HUES48 (cell line): ENCODE measurements around the gene ITPRID1.

Experiments used
- H3K27ac ChIP-seq: one replicate; pipeline ENCODE4 v1.7.0; 2013; ENCODE audit warnings: low read depth, low read length, inconsistent platforms
- H3K27me3 ChIP-seq: 2 replicates; pipeline ENCODE4 v1.6.1; 2013; ENCODE audit warnings: mild to moderate bottlenecking, low read length; ENCODE audit not compliant: control insufficient read depth, insufficient read depth
- H3K36me3 ChIP-seq: 2 replicates; pipeline ENCODE4 v1.6.1; 2013; ENCODE audit warnings: low read length; ENCODE audit not compliant: control insufficient read depth, insufficient read depth
- H3K4me1 ChIP-seq: 2 replicates; pipeline ENCODE4 v1.6.1; 2013; ENCODE audit warnings: mild to moderate bottlenecking, low read length; ENCODE audit not compliant: control insufficient read depth, insufficient read depth
- H3K4me3 ChIP-seq: 2 replicates; pipeline ENCODE4 v1.5.1; 2013; ENCODE audit warnings: mild to moderate bottlenecking, low read depth, low read length
- H3K9ac ChIP-seq: 2 replicates; pipeline ENCODE4 v1.6.1; 2013; ENCODE audit warnings: mild to moderate bottlenecking, low read depth, low read length, moderate library complexity
- H3K9me3 ChIP-seq: 2 replicates; pipeline ENCODE4 v1.6.1; 2013; ENCODE audit warnings: low read length; ENCODE audit not compliant: control insufficient read depth, insufficient read depth

Gene ITPRID1

GRCh38 chr7:31633467-31633866, 119.6 kb downstream of the ITPRID1 start:
- Histone ChIP-seq H3K36me3 (no peaks in the 10 kb centered on the region), H3K9ac (no peak overlapping the region), H3K27ac (no peak overlapping the region), H3K4me3 (no peak overlapping the region), H3K27me3 (no peaks in the 10 kb centered on the region), H3K4me1 (0 out of 2 replicates have a peak, but pooled peaks cover 2% of the 10 kb centered on the region), H3K9me3 (no peaks in the 10 kb centered on the region)

DNA sequence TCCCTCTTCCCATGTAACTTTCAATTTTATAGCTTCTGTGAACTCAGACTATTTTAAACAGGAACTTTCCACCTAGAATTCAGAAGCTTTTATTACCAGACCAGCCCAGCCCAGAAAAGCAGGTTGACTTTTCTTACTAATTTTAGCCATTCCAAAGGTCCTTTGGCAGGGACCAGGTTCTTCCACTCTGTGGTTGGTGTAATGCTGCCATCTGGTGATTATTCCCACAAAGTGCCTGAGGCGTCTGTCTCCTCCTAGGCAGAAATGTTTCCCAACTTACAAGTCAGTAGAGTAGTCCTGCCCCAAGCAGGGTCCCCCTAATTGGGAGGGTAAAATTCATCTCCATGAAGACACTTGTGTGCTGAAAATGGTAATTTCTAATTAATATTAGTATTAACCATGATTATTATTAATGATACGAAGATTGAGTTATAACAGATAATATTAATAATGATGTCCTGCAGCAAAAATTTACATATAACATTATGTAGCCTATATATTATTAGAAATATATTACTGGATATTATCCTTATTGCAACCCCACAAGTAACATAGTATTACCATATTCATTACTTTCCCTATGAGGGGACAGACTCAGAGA, 120.1 kb downstream of the ITPRID1 start:
- no peak overlapping the region for H3K27ac ChIP-seq
- no peak overlapping the region for H3K4me3 ChIP-seq
- H3K4me1 ChIP-seq = 0 out of 2 replicates have a peak, but pooled peaks cover 2% of the 10 kb centered on the region
- H3K36me3 ChIP-seq = no peaks in the 10 kb centered on the region
- H3K27me3 ChIP-seq = no peaks in the 10 kb centered on the region
- no peaks in the 10 kb centered on the region for H3K9me3 ChIP-seq
- no peak overlapping the region for H3K9ac ChIP-seq

- Histone ChIP-seq H3K36me3 (no peaks in the 10 kb centered on the region), H3K9ac (no peak overlapping the region), H3K4me1 (no peaks in the 10 kb centered on the region), H3K4me3 (no peak overlapping the region), H3K9me3 (no peaks in the 10 kb centered on the region), H3K27ac (no peak overlapping the region), H3K27me3 (no peaks in the 10 kb centered on the region)
Observed at GRCh38 chr7:31640381-31640780, 126.5 kb downstream of the ITPRID1 start.

GRCh38 chr7:31642681-31643115, 128.8 kb downstream of the ITPRID1 start:
- H3K4me1 ChIP-seq = peaks cover 12% of the 10 kb centered on the region
- H3K27ac ChIP-seq = no peak overlapping the region
- H3K9me3 ChIP-seq = no peaks in the 10 kb centered on the region
- no peak overlapping the region for H3K4me3 ChIP-seq
- H3K9ac ChIP-seq = no peak overlapping the region
- no peaks in the 10 kb centered on the region for H3K36me3 ChIP-seq
- H3K27me3 ChIP-seq = no peaks in the 10 kb centered on the region

DNA sequence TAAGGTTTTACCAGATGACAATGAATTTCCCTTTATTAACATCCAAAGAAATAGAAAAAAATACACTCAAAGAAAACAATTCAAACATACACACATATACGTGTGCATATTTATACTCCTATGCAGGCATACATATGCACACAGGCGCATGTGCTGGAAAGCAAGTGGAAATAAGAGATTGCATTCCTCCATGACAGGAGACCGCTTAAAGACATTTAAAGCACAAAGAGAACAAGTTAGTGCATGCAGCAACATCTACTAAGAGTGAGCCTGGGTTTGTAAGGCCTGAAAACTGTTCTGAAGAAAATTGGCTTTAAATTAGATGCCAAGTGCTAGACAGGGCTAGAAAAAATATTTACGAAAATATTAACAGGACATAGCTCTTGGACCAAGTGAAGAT, 133.1 kb downstream of the ITPRID1 start:
- no peaks in the 10 kb centered on the region for H3K36me3 ChIP-seq

DNA sequence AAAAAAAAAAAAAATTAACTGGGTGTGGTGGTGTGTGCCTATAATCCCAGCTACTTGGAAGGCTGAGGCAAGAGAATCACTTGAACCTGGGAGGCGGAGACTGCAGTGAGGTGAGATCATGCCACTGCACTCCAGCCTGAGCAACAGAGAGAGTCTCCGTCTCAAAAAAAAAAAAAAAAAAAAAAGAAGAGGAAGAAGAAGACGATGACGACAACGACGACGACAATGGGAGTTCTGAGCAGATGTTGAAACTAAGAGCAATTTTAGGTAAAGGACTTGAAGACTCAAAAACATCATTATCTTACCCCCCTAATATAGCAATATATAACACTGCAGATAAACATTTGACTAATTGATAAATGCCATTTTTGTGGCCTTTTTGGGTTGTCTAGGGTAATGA, 133.6 kb downstream of the ITPRID1 start:
- H3K27ac ChIP-seq = no peak overlapping the region

More for the DNA sequence above, 133.1 kb downstream of the ITPRID1 start:
- H3K9ac ChIP-seq = no peak overlapping the region
- no peak overlapping the region for H3K27ac ChIP-seq
- no peaks in the 10 kb centered on the region for H3K9me3 ChIP-seq
- no peaks in the 10 kb centered on the region for H3K27me3 ChIP-seq
- no peak overlapping the region for H3K4me3 ChIP-seq
- H3K4me1 ChIP-seq = peaks cover 48% of the 10 kb centered on the region

GRCh38 chr7:31648288-31648687, 134.4 kb downstream of the ITPRID1 start:
- no peaks in the 10 kb centered on the region for H3K27me3 ChIP-seq
- peaks cover 54% of the 10 kb centered on the region for H3K4me1 ChIP-seq
- H3K27ac ChIP-seq = no peak overlapping the region
- no peak overlapping the region for H3K9ac ChIP-seq
- H3K36me3 ChIP-seq = no peaks in the 10 kb centered on the region
- H3K9me3 ChIP-seq = no peaks in the 10 kb centered on the region
- no peak overlapping the region for H3K4me3 ChIP-seq

More for the DNA sequence above, 133.6 kb downstream of the ITPRID1 start:
- H3K4me1 ChIP-seq = peaks cover 53% of the 10 kb centered on the region
- no peaks in the 10 kb centered on the region for H3K27me3 ChIP-seq
- no peaks in the 10 kb centered on the region for H3K9me3 ChIP-seq
- H3K4me3 ChIP-seq = no peak overlapping the region
- H3K9ac ChIP-seq = no peak overlapping the region
- H3K36me3 ChIP-seq = no peaks in the 10 kb centered on the region

DNA sequence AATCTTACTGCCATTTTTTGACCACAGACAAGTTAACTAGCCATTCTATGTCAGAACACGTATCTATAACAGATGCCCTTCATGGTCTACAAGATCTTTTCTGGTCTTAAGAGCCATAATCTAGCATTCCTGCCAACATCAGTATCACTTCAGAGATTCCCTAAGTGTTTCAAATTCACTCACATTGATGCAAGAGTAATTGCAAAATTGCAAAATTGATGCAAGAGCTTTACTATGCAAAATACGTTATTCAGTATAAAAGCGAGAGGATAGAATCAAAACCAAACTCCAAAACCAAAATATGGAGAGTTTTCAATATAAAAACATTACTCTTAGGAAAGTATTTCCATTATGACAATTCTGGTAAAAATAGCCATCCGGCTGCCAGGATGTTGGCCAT, 135.0 kb downstream of the ITPRID1 start:
- H3K4me1 ChIP-seq = peaks cover 54% of the 10 kb centered on the region
- H3K9me3 ChIP-seq = no peaks in the 10 kb centered on the region
- H3K9ac ChIP-seq = no peak overlapping the region
- no peaks in the 10 kb centered on the region for H3K36me3 ChIP-seq
- no peak overlapping the region for H3K27ac ChIP-seq
- H3K27me3 ChIP-seq = no peaks in the 10 kb centered on the region
- no peak overlapping the region for H3K4me3 ChIP-seq

- Histone ChIP-seq H3K4me3 (no peak overlapping the region), H3K9ac (no peak overlapping the region), H3K27ac (peak overlapping the region; percentile 77), H3K9me3 (no peaks in the 10 kb centered on the region), H3K4me1 (peaks cover 52% of the 10 kb centered on the region), H3K36me3 (no peaks in the 10 kb centered on the region), H3K27me3 (no peaks in the 10 kb centered on the region)
Observed at GRCh38 chr7:31651234-31652062, 137.6 kb downstream of the ITPRID1 start.

DNA sequence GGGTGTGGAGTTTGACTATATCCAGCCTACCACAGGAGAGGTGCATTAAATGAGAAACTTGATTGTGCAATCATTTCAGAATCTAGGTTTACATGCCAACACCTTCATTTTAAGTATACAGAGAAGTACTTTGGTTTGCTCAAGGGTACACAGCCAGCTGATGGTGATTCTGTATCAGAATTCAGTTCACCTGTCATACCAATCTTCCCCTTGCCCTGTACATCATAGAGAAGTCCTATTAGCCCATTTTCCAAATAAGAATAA, 138.1 kb downstream of the ITPRID1 start:
- H3K27ac ChIP-seq = no peak overlapping the region
- no peaks in the 10 kb centered on the region for H3K36me3 ChIP-seq
- H3K4me1 ChIP-seq = peaks cover 46% of the 10 kb centered on the region
- no peak overlapping the region for H3K9ac ChIP-seq
- H3K4me3 ChIP-seq = no peak overlapping the region
- no peaks in the 10 kb centered on the region for H3K27me3 ChIP-seq
- H3K9me3 ChIP-seq = no peaks in the 10 kb centered on the region

DNA sequence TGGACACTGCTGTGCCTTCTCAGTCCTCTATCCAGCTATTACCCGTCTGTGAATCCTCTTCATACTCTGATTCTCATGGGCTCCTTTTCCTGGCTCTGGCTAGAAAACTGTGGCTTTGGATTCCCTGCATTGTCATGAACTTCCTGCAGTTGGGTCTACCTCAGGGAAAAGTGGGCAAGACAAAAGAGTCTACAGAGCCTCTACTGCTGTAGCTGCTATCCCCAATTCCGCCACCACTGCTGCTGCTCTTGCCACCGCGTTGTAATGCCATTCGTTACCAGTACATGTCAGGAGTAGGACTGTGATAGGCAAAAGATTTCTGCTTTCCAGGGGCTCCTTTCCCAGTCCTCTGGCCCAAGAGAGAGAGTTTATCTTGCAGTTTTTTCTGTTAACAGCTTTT, 149.2 kb downstream of the ITPRID1 start:
- H3K36me3 ChIP-seq = no peaks in the 10 kb centered on the region
- H3K9me3 ChIP-seq = no peaks in the 10 kb centered on the region
- H3K4me3 ChIP-seq = no peak overlapping the region
- H3K27me3 ChIP-seq = no peaks in the 10 kb centered on the region
- H3K9ac ChIP-seq = no peak overlapping the region
- no peak overlapping the region for H3K27ac ChIP-seq
- H3K4me1 ChIP-seq = peaks cover 9% of the 10 kb centered on the region
